ENCODE measurements around the gene RCOR1. TPM values are rescaled to one million over a fixed set of nuclear protein-coding genes. Genes with fewer than 3 reads are reported as not detected.

RCOR1 gene
- polyA plus RNA-seq, 2 of the 4 experiments (the other 2 are of a cell fraction) = 17.7 to 24.7 TPM

DNA sequence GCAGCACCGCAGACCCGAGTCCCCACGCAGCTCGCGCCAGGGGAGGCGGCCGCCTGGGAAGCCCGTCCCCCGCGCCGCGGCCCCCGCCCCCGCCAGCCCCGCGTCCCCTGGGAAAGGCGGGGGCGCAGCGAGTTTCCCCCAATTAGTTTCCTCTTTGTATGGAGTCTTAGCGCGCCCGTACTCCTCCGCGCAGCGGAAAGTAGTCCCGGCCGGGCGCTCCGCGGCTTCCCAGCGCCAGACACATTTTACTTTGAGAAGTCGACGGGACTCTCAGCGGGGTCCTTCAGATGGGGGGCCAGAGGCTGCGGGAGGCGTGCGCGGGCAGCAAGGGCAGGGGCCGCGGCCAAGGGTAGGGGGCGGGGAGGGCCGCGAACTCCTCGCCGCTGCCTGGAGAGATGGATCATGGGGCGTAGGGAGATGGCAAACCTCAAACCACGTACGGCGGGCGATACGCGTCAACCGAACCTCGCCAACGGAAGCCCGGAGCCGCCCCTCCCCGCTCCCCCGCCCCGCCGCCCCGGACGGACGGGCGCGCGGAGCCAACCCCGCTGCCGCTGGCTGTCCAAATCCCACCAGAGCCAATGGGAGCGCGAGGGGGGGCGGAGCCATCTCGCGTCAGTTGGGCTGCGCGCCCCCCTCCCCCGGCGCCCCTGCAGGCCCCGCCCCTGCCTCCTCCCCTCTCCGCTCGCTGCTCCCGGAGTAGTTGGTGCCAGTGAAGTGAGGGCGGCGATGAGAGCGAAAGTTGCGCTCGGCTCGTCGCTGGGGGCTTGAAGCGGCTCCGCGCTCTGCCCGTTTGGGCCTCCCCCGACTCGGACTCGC lies at the start of gene RCOR1 (continued):
- TF ChIP-seq, protein P1, sequence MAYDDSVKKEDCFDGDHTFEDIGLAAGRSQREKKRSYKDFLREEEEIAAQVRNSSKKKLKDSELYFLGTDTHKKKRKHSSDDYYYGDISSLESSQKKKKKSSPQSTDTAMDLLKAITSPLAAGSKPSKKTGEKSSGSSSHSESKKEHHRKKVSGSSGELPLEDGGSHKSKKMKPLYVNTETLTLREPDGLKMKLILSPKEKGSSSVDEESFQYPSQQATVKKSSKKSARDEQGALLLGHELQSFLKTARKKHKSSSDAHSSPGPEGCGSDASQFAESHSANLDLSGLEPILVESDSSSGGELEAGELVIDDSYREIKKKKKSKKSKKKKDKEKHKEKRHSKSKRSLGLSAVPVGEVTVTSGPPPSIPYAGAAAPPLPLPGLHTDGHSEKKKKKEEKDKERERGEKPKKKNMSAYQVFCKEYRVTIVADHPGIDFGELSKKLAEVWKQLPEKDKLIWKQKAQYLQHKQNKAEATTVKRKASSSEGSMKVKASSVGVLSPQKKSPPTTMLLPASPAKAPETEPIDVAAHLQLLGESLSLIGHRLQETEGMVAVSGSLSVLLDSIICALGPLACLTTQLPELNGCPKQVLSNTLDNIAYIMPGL (CRISPR knock-in tag; IDR thresholded peaks at IDR 0.05; ENCODE audit: borderline replicate concordance) = peak; percentile 95
- no peak for TF ChIP-seq KDM5A (IDR thresholded peaks at IDR 0.05)

DNA sequence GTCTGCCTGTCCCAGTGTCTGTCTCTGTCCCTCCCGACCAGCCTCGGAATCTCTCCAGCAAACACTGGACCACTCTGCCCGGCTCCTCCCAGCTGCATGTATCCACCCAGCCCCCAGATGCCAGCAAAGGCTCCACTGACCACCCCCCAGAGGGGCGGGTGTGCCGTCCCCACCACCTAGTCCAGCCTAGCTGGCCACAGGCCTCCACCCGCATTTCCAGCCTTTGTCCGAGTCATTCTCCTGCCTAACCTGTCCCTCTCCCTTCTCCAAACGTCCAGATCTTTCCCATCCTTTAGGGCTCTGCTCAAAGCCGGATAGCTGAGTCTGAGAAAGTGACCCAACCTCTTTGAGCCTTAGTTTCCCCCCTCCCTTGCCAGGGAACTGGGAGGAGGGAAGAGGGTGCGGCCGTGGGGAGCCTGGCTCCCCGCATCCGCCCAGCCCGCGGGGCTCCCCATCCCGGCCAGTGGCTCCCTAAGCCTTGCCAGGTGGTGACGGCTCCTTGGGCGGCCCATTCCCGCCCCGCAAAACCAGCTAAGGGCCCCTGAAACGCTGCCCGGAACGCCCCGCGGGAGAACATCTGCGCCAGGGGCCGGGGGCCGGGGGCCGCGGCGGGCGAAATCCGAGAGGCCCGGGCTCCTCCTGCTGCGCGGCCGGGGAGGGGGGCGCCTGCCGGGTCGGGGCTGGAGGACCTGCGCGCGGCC lies 48.3 kb upstream of the RCOR1 start:
- CTCF ChIA-PET = no interaction called here
- Histone ChIP-seq H3K9me3 (no peaks in the 10 kb centered on the region), H3K27ac (peak overlapping the region in 1 of 2 experiments; percentile 53; a peak in 3 of 6 replicates), H3K4me2 (0 out of 3 replicates have a peak overlapping the region, but pooled peaks have one; percentile 19), H3K4me1 (peaks cover 30% of the 10 kb centered on the region; the same call in 2 of the 3 replicates), H3K4me3 (no peak overlapping the region)
- no peak for TF ChIP-seq RCOR1 (IDR thresholded peaks at IDR 0.05; ENCODE audit: low read depth, low read length)
- TF ChIP-seq TFCP2L1 (CRISPR knock-in tag; IDR thresholded peaks at IDR 0.05) = no peak
- no peak for TF ChIP-seq POLR2A (IDR thresholded peaks at IDR 0.05; ENCODE audit: low read length)
- TF ChIP-seq SREBF2 (IDR thresholded peaks at IDR 0.05) = no peak
- no peak for TF ChIP-seq FOSL2 (IDR thresholded peaks at IDR 0.05)
- TF ChIP-seq FOSL2 (CRISPR knock-in tag; IDR thresholded peaks at IDR 0.05) = no peak
- no peak for TF ChIP-seq ZSCAN20 (CRISPR knock-in tag; IDR thresholded peaks at IDR 0.05)
- TF ChIP-seq KDM5A (IDR thresholded peaks at IDR 0.05) = no peak
- no peak for TF ChIP-seq PHF8 (IDR thresholded peaks at IDR 0.05; ENCODE audit: borderline replicate concordance, low read depth)
- no peak for TF ChIP-seq ZNF302 (CRISPR knock-in tag; IDR thresholded peaks at IDR 0.05)
- no peak for TF ChIP-seq MYC (IDR thresholded peaks at IDR 0.05; ENCODE audit: borderline replicate concordance, low read length)
- FAIRE-seq (no peak), ATAC-seq (peak in 1 of 2 experiments; percentile 12; a peak in 2 of 6 replicates), DNase-seq (ENCODE audit: low read depth in 1 of 2, low spot score in 1 of 2) (no peak)
- 85% methylated on average over 30 of the region's 43 CpGs for WGBS (ENCODE audit: missing lambda C conversion rate)
- POLR2A ChIA-PET = no interaction called here

DNA sequence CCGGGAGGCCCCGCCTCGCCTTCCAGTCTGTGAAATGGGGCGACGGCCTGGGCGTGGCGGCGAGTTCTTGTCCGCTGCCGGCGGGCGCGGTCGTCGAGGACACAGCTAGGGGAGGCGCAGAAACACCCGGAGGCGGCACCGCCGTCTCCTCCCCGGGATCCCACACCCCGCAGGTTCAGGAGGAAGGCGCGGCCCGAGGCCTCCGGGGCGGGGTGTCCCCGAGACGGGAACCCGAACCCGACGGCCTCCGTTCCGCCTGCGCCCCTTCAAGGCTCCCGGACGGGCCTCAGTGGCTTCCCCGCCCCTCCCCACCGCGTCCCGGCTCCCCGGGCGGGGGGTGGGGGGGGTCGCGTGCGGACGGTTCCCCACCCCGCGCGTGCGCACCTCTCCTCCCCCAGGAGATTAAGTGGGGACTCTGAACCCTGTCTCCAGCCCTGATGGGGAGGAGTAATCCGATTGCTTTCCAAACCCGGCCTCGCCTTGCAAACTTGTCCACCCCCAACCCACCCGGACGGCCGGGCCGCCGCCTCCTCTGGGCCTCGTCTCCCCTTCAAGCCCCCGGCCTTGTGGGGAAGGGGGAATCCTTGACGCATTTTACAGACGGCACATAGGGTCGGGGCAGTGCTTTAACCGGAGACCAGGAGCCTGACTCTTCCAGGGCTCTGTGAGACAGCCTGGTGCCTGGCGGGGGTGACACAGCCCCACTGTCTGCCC lies 47.5 kb upstream of the RCOR1 start:
- H3K27ac ChIP-seq = peak overlapping the region in 1 of 2 experiments; percentile 53; a peak in 3 of 6 replicates
- TF ChIP-seq, protein P2, sequence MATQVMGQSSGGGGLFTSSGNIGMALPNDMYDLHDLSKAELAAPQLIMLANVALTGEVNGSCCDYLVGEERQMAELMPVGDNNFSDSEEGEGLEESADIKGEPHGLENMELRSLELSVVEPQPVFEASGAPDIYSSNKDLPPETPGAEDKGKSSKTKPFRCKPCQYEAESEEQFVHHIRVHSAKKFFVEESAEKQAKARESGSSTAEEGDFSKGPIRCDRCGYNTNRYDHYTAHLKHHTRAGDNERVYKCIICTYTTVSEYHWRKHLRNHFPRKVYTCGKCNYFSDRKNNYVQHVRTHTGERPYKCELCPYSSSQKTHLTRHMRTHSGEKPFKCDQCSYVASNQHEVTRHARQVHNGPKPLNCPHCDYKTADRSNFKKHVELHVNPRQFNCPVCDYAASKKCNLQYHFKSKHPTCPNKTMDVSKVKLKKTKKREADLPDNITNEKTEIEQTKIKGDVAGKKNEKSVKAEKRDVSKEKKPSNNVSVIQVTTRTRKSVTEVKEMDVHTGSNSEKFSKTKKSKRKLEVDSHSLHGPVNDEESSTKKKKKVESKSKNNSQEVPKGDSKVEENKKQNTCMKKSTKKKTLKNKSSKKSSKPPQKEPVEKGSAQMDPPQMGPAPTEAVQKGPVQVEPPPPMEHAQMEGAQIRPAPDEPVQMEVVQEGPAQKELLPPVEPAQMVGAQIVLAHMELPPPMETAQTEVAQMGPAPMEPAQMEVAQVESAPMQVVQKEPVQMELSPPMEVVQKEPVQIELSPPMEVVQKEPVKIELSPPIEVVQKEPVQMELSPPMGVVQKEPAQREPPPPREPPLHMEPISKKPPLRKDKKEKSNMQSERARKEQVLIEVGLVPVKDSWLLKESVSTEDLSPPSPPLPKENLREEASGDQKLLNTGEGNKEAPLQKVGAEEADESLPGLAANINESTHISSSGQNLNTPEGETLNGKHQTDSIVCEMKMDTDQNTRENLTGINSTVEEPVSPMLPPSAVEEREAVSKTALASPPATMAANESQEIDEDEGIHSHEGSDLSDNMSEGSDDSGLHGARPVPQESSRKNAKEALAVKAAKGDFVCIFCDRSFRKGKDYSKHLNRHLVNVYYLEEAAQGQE (IDR thresholded peaks at IDR 0.05) = no peak
- TF ChIP-seq ZC3H11A (IDR thresholded peaks at IDR 0.05) (no peak), KDM5A (IDR thresholded peaks at IDR 0.05) (no peak), NR3C1 (IDR thresholded peaks at IDR 0.05) (no peak), NPAS2 (CRISPR knock-in tag; IDR thresholded peaks at IDR 0.05; ENCODE audit: borderline replicate concordance) (no peak), HEYL (CRISPR knock-in tag; IDR thresholded peaks at IDR 0.05) (no peak), RNF2 (IDR thresholded peaks at IDR 0.05; ENCODE audit: borderline replicate concordance, low read depth) (no peak), CEBPB (IDR thresholded peaks at IDR 0.05) (no peak)
- TF ChIP-seq, protein P3, sequence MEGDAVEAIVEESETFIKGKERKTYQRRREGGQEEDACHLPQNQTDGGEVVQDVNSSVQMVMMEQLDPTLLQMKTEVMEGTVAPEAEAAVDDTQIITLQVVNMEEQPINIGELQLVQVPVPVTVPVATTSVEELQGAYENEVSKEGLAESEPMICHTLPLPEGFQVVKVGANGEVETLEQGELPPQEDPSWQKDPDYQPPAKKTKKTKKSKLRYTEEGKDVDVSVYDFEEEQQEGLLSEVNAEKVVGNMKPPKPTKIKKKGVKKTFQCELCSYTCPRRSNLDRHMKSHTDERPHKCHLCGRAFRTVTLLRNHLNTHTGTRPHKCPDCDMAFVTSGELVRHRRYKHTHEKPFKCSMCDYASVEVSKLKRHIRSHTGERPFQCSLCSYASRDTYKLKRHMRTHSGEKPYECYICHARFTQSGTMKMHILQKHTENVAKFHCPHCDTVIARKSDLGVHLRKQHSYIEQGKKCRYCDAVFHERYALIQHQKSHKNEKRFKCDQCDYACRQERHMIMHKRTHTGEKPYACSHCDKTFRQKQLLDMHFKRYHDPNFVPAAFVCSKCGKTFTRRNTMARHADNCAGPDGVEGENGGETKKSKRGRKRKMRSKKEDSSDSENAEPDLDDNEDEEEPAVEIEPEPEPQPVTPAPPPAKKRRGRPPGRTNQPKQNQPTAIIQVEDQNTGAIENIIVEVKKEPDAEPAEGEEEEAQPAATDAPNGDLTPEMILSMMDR (IDR thresholded peaks at IDR 0.05) = no peak
- POLR2A ChIA-PET = no interaction called here
- CTCF ChIA-PET = no interaction called here
- DNase-seq (ENCODE audit: low read depth in 1 of 2, low spot score in 1 of 2) (no peak), FAIRE-seq (no peak), ATAC-seq (peak; percentile 4 to 19; a peak in 3 of 6 replicates)
- H3K4me2 ChIP-seq = 0 out of 3 replicates have a peak overlapping the region, but pooled peaks have one; percentile 19
- H3K4me1 ChIP-seq = peaks cover 28% of the 10 kb centered on the region; the same call in 2 of the 3 replicates
- H3K4me3 ChIP-seq = no peak overlapping the region
- WGBS (ENCODE audit: missing lambda C conversion rate) = 81% methylated on average over 51 of the region's 66 CpGs
- H3K9me3 ChIP-seq = no peaks in the 10 kb centered on the region

Data from A549 (cell line).